Measurements from ENCODE around the gene SCN2B. TPM values are rescaled to one million over a fixed set of nuclear protein-coding genes. Genes with fewer than 3 reads are reported as not detected.
A peak's percentile ranks its signal among the peaks of the same experiment; 100 is the strongest.

SCN2B gene
- total RNA-seq, 1 donor from 2014 or later, result 0.12 TPM

DNA sequence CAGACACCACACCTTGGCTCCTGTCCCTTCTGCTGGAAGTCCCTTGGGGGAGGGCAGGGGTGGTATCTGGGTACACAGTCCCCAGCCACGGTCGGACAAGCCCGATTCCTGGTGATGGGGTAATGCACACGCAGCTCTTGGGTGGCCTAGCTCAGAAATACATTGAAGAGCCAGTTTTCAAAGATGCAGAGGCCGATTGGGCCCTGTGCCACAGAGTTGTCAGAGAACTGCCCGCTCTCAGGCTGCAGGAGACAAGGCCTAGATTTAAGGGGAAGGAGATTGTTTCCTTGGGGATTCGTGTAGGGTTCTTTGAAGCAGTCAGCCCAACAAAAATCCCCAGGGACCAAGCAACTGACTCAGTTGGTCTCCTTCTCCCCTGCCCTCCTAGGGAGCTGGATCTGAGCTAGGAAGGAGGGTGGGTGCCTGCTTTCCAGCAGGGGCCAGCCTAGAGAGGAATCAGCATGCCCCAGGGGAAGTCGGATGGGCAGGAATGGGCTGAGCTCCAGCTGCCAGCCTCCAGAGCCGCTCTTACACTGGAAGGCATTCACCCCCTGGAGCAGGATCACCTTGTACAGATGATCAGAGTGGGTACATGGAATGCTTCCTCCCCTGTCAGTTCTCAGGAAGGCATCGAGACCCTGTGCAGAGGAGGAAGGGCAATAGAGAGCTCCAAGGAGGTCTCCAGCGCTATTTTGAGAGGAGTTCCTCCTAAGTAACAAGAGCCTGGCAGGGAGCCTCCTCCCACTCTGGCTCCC is 20.5 kb downstream of the SCN2B start:
- Mint-ChIP-seq H3K27ac (ENCODE audit: unreplicated experiment) (no peak overlapping the region), H3K4me3 (ENCODE audit: unreplicated experiment) (no peak overlapping the region), H3K27me3 (ENCODE audit: low read depth) (peaks cover 57% of the 10 kb centered on the region), H3K9me3 (ENCODE audit: low read depth) (no peaks in the 10 kb centered on the region), H3K36me3 (ENCODE audit: low read depth) (peaks cover 1% of the 10 kb centered on the region), H3K4me1 (ENCODE audit: low read depth) (peaks cover 4% of the 10 kb centered on the region)
- no peak for TF ChIP-seq CTCF (IDR thresholded peaks at IDR 0.05)
- DNase-seq (ENCODE audit: low spot score), result no peak

DNA sequence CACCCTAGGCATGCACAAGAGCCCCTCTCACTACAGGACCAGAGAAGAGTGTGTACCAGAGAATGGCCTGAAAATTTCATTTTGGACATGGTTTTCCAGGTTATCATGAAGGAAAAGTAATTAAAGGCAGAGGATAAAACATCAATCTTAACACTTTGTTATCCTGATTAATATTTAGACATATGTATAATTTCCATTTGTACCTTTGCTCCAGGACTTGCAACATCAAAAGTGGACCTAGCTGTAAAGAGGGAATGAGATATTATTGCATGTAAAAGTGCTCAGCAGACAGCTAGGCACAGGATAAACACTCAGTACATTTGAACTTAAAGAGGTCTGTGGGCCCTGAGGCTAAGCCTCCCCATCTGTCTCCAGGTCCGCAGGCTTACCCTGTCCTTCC is 21.8 kb downstream of the SCN2B start:
- H3K36me3 Mint-ChIP-seq (ENCODE audit: low read depth), result peaks cover 1% of the 10 kb centered on the region
- peaks cover 62% of the 10 kb centered on the region for H3K27me3 Mint-ChIP-seq (ENCODE audit: low read depth)
- no peak overlapping the region for H3K27ac Mint-ChIP-seq (ENCODE audit: unreplicated experiment)
- peaks cover 4% of the 10 kb centered on the region for H3K4me1 Mint-ChIP-seq (ENCODE audit: low read depth)
- H3K4me3 Mint-ChIP-seq (ENCODE audit: unreplicated experiment), result no peak overlapping the region
- no peaks in the 10 kb centered on the region for H3K9me3 Mint-ChIP-seq (ENCODE audit: low read depth)
- no peak for DNase-seq (ENCODE audit: low spot score)
- no peak for TF ChIP-seq CTCF (IDR thresholded peaks at IDR 0.05)

GRCh38 chr11:118153976-118154375 is 22.5 kb downstream of the SCN2B start:
- H3K4me3 Mint-ChIP-seq (ENCODE audit: unreplicated experiment), result peak overlapping the region; percentile 59
- no peak for DNase-seq (ENCODE audit: low spot score)
- TF ChIP-seq CTCF (IDR thresholded peaks at IDR 0.05), result no peak
- peaks cover 4% of the 10 kb centered on the region for H3K4me1 Mint-ChIP-seq (ENCODE audit: low read depth)
- peaks cover 1% of the 10 kb centered on the region for H3K36me3 Mint-ChIP-seq (ENCODE audit: low read depth)
- H3K9me3 Mint-ChIP-seq (ENCODE audit: low read depth), result no peaks in the 10 kb centered on the region
- H3K27ac Mint-ChIP-seq (ENCODE audit: unreplicated experiment), result no peak overlapping the region
- peaks cover 57% of the 10 kb centered on the region for H3K27me3 Mint-ChIP-seq (ENCODE audit: low read depth)

DNA sequence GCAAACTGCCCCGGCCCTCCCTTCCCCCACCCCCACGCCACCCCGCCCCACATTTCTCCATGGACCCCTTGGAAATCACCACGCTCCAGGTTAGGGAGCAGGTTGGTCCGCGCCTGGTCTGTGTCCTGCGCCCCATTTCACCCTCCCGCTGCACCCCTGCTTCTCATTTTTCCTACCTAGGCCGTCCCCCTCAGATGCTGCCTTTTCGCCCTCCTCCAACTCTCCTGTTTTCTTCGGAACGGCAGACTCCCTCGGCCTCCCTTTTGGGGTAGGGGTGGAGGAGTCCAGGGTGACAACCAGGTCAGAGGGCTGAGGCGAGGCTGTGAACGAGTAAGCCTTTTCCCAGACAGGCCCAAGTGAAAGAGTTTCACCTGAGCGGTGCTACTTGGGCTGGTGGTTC is 22.9 kb downstream of the SCN2B start:
- peak overlapping the region; percentile 59 for H3K4me3 Mint-ChIP-seq (ENCODE audit: unreplicated experiment)

More for the DNA sequence above, 22.9 kb downstream of the SCN2B start:
- Mint-ChIP-seq H3K9me3 (ENCODE audit: low read depth) (no peaks in the 10 kb centered on the region), H3K27ac (ENCODE audit: unreplicated experiment) (no peak overlapping the region), H3K36me3 (ENCODE audit: low read depth) (peaks cover 1% of the 10 kb centered on the region), H3K4me1 (ENCODE audit: low read depth) (peaks cover 4% of the 10 kb centered on the region), H3K27me3 (ENCODE audit: low read depth) (peaks cover 57% of the 10 kb centered on the region)
- DNase-seq (ENCODE audit: low spot score), result no peak
- no peak for TF ChIP-seq CTCF (IDR thresholded peaks at IDR 0.05)

All from chondrocyte (in vitro differentiated cells).